GM19351 (cell line): ENCODE measurements around the gene ZNF697.
A peak's percentile ranks its signal among the peaks of the same experiment; 100 is the strongest.
"Not testable (repeated sequence)": the region's sequence is repeated elsewhere in the genome, so short reads cannot be mapped to it uniquely, and the experiment has no call there.

Source experiments
- ATAC-seq: cut with Tn5 transposase; IDR thresholded peaks from one replicate; pipeline ENCODE4 v1.9.1; 2021; ENCODE audit warnings: mild to moderate bottlenecking, moderate library complexity; ENCODE audit not compliant: unreplicated experiment

Gene ZNF697

GRCh38 chr1:119603695-119604094, 44.4 kb downstream of the ZNF697 start:
- ATAC-seq, result no peak

- not testable (repeated sequence) for ATAC-seq
Observed at GRCh38 chr1:119603241-119603640, 44.8 kb downstream of the ZNF697 start.

- ATAC-seq, result not testable (repeated sequence)
Observed at GRCh38 chr1:119602789-119603188, 45.3 kb downstream of the ZNF697 start.

GRCh38 chr1:119602169-119602568, 45.9 kb downstream of the ZNF697 start:
- no peak for ATAC-seq

GRCh38 chr1:119600976-119601375, 47.1 kb downstream of the ZNF697 start:
- no peak for ATAC-seq

- ATAC-seq, result no peak
Observed at GRCh38 chr1:119600561-119600960, 47.5 kb downstream of the ZNF697 start.

- no peak for ATAC-seq
Observed at GRCh38 chr1:119595606-119596005, 52.5 kb downstream of the ZNF697 start.

GRCh38 chr1:119595168-119595567, 52.9 kb downstream of the ZNF697 start:
- no peak for ATAC-seq

GRCh38 chr1:119594376-119594775, 53.7 kb downstream of the ZNF697 start:
- ATAC-seq, result no peak

GRCh38 chr1:119593805-119594204, 54.3 kb downstream of the ZNF697 start:
- ATAC-seq, result no peak

- no peak for ATAC-seq
Observed at GRCh38 chr1:119590393-119590792, 57.7 kb downstream of the ZNF697 start.

GRCh38 chr1:119588621-119589020, 59.4 kb downstream of the ZNF697 start:
- no peak for ATAC-seq

- no peak for ATAC-seq
Observed at GRCh38 chr1:119587341-119587740, 60.7 kb downstream of the ZNF697 start.

GRCh38 chr1:119585801-119586200, 62.3 kb downstream of the ZNF697 start:
- not testable (repeated sequence) for ATAC-seq

GRCh38 chr1:119582801-119583200, 65.3 kb downstream of the ZNF697 start:
- ATAC-seq, result peak; percentile 73

- not testable (repeated sequence) for ATAC-seq
Observed at GRCh38 chr1:119581076-119581475, 67.0 kb downstream of the ZNF697 start.

GRCh38 chr1:119573886-119574285, 74.2 kb downstream of the ZNF697 start:
- ATAC-seq, result no peak

- not testable (repeated sequence) for ATAC-seq
Observed at GRCh38 chr1:119569930-119570622, 78.0 kb downstream of the ZNF697 start.
